GM18873 (cell line): Measurements from ENCODE around the gene GSDMA.

Source experiments
- ATAC-seq: cut with Tn5 transposase; IDR thresholded peaks from one replicate; pipeline ENCODE4 v1.9.1; 2021; ENCODE audit warnings: mild to moderate bottlenecking, moderate library complexity, moderate number of reproducible peaks; ENCODE audit not compliant: unreplicated experiment, low FRiP score

GSDMA gene, protein sequence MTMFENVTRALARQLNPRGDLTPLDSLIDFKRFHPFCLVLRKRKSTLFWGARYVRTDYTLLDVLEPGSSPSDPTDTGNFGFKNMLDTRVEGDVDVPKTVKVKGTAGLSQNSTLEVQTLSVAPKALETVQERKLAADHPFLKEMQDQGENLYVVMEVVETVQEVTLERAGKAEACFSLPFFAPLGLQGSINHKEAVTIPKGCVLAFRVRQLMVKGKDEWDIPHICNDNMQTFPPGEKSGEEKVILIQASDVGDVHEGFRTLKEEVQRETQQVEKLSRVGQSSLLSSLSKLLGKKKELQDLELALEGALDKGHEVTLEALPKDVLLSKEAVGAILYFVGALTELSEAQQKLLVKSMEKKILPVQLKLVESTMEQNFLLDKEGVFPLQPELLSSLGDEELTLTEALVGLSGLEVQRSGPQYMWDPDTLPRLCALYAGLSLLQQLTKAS

GRCh38 chr17:39962642-39963220, at the start of gene GSDMA:
Gene GSDMA (plus strand): TSS chr17:39963004. CDS start chr17:39965688, 2,684 bp downstream.
- ATAC-seq, result no peak

GRCh38 chr17:39913989-39914388, 48.8 kb upstream of the GSDMA start:
- no peak for ATAC-seq

DNA sequence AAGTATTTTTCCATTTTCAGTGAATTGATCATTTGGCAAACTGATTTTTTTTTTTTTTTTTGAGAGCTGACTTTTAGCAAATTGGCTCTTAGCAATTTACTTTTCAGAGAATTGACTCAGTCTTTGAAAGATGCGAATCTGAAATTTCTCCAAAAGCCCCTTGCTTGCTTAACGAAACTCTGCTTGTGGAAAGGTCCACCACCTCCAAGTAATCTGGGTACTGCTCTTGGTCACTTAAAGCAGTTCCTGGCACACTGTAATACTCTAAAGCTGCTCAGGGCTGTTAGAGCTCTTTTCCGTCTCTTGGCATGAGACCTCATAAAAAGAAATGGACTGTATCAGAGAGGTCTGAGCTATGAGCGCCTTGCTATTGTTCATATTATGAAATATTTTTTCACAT, 47.2 kb upstream of the GSDMA start:
- no peak for ATAC-seq

DNA sequence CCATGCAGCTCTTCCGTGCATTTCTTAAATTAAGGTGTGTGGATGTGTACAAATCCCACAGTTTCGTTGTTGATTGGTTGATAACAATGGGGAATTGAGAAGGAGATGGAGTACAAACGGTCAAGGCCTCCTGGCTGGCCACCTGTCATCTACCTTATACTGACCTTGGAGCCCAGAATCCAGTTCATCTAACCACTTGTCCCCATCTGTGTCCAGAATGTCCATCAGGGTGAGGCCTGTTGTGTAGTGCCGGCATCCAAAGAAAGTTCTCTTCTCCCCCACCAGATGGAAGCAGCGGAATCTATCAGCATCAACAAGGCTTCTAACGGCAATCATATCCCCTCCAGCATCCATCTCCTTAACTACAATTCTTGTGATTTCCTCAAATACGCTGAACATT, 45.9 kb upstream of the GSDMA start:
- no peak for ATAC-seq

- no peak for ATAC-seq
Observed at GRCh38 chr17:39919087-39919683, 43.6 kb upstream of the GSDMA start.

DNA sequence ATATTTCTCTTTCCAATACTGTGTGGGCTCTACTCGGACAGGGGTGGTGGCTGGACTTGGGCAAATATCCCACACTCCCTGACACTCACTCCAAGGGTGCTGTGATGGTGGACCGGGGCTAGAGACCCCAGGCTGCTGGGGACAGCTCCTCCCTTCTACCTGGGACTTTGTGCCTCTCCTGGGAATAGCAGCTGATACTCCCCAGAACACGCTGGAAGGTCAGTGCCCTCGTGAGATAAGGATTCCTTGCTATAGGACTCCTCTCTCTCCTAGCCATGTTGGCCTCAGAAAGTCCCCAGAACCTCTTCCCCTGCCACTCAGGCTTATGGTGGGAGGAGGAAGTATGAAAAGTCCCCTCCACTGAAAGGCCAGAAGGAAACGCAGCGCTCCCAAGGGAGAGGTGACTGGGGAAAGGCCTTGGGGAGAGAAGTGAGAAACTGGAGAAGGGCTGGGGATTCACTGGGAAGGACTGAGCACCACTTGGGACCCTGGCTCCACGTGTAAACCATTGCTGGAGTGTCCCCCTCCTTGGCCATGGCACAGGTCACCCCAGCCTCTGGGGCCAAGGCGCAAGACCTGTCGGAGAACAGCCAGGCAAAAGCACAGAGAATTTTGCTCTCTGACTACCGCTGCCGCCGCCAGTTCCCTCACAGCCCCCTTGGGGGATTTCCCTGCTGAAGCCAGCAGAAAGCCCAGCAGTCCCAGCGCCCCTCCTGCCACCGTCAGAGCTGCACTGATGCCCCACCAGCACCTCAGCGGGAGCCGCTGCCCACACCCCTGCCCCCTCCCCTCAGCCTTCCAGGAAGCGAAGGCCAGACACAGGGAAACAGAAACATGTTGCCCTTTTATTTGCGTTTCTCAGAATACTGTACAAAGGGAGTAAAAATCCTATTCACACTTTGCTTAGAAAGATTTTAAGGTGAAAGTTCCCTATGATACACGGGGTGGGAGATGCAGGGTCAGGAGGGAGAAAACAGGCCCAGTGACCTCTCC, 42.3 kb upstream of the GSDMA start:
- no peak for ATAC-seq

DNA sequence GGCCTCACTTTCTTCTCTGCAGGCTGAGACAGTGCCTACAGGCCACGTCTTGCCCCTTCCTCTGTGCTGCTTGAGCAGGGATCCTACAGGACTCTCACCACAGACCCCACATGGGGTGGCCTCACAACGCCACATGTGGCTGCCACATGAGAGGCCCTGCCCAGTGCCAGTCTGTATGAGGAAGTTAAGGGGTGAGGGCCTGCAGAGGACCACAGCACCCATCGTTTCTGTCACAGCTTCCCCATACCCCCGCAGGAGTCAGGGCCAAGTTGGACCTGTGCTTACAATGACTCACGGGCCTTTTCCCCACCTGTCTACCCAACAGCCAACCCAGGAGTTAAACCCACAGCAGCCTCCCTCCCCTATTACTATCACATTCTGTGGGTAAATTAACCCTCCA, 41.5 kb upstream of the GSDMA start:
- no peak for ATAC-seq

GRCh38 chr17:39922006-39922405, 40.8 kb upstream of the GSDMA start:
- ATAC-seq, result no peak

DNA sequence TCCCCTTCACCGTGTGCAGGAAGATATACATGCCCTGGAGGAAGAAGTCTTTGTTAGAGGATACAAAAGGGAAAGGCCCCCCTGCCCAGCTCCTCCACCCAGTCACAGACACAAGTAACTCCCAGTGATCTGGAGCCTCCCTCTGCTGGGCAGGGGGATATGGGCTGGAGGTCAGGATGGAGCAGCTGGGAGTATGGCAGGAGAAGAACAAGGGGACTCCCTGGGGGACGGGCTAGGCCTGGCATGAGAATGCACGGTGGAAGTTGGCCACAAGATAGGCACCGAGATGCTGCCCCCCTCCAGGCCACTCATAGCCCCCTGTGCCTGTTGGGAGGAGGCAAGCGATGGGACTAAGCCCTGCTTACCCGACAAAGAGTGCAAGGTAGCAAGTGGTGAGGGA, 39.6 kb upstream of the GSDMA start:
- ATAC-seq, result no peak

DNA sequence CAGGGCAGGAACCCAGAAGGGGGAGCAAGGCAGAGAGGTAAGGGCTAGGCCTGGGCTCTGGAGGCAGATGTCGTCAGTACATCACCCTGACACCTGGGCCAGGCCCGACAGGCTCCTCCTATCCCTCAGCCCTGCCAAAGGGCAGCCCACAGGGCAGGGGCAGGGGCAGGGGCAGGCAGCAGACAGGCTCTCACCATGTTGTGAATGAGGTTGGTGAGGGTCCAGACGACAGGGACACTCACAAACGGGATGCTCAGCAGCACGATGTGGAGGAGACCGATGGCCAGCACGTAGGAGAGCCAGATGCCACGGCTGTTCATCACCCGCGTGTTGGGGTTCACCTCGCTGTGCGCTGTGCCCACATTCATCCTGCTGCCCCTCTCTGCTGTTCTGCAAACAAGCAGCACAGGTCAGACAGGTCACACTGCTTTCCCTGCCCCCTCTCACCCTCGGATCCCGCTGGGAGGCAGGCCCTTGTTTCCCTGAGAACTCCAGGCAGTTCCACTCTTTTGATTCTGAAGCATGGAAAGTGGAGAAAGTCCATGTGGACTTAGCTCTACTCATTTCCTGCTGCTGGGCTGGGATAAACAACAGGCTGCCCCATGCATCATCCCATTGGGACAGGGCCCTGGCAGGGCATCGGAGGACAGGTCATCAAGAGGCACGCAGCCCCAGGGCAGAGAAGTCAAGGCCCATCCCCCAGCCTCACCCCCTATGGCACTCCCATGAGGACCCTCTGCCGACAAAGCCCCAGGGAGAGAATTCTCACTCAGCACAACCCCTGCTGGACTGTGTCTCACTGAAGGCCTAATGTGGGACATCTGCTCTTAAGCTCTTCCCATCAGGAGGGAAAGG, 38.7 kb upstream of the GSDMA start:
- no peak for ATAC-seq

DNA sequence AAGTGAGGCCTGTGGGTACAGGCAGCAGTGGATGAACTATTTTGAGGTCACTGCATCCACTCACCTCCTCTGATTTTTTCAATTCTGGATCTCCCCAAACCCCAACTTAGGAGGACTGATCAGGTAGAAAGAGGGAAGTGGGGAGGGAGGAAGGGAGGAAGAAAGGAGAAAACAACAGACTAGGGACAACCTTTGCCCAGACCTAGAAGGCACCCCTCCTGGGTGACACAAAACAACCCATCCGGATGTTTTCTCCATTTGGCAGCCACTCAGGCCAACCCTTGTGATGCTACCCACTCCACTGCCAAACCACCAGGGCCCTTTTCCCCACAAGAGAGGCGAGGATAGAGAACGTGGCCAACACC, 38.1 kb upstream of the GSDMA start:
- ATAC-seq, result no peak

GRCh38 chr17:39925282-39926134, 37.3 kb upstream of the GSDMA start:
- no peak for ATAC-seq

DNA sequence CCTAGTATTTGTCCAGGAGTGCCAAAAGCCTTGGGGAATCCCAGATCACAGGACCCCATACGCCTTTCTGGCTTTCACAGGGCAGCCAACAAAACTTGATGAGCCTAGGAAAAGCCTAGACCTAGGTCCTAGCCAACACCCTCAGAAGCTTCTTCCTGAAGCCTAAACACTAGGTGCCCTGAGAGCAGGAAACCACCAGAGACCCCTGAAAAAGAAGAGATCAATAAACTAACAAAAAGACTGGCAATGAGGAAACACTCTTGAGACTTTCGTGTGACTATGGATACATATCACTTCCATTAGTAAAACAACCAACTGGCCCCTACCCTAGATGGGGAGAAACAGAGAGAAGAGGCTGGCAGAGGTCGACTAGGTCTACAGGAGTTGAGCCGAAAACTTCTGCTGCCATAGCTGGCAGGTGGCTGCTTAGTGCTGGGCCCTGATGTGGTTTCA, 36.6 kb upstream of the GSDMA start:
- ATAC-seq, result no peak

- ATAC-seq, result no peak
Observed at GRCh38 chr17:39926588-39927100, 36.2 kb upstream of the GSDMA start.

- ATAC-seq, result peak; percentile 72
Observed at GRCh38 chr17:39927101-39927928, 35.5 kb upstream of the GSDMA start, which contains the start of the genes LRRC3C and ORMDL3. Gene LRRC3C (plus strand): TSS chr17:39927732. CDS start chr17:39941524, 13,792 bp downstream. Gene ORMDL3 (minus strand): TSS chr17:39927601. CDS start chr17:39924203, 3,398 bp downstream.

DNA sequence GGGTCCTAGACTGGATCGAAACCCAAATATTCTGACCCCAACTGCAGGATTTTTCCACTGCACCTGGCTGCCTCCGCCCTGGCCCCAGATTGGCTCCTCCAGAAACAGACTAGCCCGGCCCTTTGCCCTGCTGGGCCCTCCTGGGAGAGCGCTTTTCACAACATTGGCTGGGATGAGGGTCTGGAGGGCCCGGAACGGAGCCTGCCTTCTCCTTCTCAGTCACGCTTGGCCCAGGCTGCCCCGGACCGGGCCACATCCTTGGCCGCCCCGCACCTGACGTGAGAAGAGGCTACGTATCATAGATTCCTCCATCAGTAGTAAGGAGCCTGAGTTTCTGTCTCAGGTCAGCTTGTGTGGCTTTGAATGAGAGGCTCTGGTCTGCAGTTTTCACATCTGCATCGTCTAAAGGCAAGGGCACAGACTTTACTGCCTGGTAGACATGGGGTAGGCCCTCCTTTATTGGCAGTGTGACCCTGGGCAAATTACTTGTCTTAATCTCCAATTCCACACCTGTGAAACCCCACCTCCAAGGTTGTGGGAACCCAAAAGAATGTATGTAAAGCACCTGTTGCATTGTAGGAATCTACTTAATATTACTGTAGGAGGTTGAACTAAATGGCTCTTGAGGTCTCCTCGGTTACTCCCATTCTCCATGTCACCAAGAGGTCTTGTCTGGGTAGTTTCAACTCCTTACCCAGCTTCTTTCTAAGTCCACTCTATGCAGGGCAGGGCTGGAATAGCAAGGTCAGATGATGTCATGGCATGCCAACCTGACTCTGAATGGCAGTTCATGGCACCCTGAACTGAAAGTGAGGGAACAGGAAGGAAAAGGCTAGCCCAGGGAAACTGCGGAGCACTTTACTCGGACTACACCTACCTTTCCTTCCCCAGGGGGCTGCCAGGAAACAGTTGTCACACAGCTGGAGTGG, 34.6 kb upstream of the GSDMA start:
- ATAC-seq, result peak; percentile 22
